PC-3 (cell line): ENCODE measurements around the gene PRMT3.

Experiments used
- CTCF ChIP-seq: fragments of 300-600 bp; sonication (generic); conservative IDR thresholded peaks from 2 replicates; pipeline ENCODE4 v1.5.1; 2017; ENCODE audit warnings: antibody characterized with exemption, low read depth, mild to moderate bottlenecking, low read length
- EZH2 ChIP-seq: fragments of 300-600 bp; sonication (generic); IDR thresholded peaks from one replicate; pipeline ENCODE4 v1.6.1; 2017; ENCODE audit warnings: antibody characterized with exemption, mild to moderate bottlenecking, low read length; ENCODE audit not compliant: unreplicated experiment
- EZH2phosphoT487 ChIP-seq: fragments of 300-600 bp; sonication (generic); IDR thresholded peaks from 2 replicates; pipeline ENCODE4 v1.6.1; 2018; ENCODE audit warnings: mild to moderate bottlenecking, antibody characterized with exemption, low read length, borderline replicate concordance

DNA sequence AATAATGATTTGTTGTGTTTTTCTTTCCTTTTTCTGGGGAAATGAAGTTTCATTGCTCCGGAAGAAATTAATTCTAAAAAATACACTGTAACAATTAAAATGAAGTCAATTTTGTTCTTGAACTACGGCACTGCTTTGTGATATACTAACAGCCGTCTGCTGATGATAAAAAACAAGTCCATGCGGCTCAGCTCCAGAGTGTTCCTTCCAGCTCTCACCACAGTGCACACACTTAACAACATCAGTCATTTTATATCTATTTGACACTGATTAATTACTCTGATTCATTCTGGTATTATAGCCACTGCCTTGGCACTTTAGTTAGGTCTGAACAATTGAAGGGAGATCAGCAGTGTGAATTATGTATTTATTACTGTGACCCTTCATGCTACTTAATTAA, 114.5 kb downstream of the PRMT3 start:
- TF ChIP-seq CTCF (no peak), EZH2 (no peak), EZH2phosphoT487 (no peak)
